ENCODE results near the gene SYCP2L.

DNA sequence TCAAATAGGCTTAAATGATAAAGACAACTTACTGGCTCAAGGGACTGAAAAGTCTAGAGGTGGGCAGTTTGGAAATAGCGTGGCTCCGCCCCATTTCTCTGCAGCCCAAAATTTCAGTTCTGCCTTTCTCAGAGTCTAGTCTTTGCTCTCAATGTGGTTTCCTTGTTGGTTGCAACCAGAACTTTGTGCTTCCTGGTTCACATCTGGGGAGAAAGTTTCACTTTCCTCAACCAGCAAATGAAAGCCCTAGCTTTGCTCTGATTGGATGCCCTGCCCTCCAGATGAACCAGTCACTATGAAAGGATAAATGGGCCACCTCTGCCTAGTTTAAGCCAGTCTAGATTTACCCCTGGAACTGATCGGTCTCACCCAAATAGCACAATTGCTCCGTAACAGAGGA is 14.9 kb downstream of the SYCP2L start:
- no peak for TF ChIP-seq POLR2A (IDR thresholded peaks at IDR 0.05)
- TF ChIP-seq CTCF (IDR thresholded peaks at IDR 0.05) = no peak
